MM.1S (cell line): ENCODE results near the gene CDK2.

Experiments used
- EZH2 ChIP-seq: fragments of 300-600 bp; sonication (generic); optimal IDR thresholded peaks from 2 replicates; pipeline ENCODE3; 2017; ENCODE audit warnings: low read depth, mild to moderate bottlenecking, antibody characterized with exemption, low read length, mixed read lengths
- TF ChIP-seq, protein P1 (sequence below): fragments of 300-600 bp; sonication (generic); IDR thresholded peaks from 2 replicates; pipeline ENCODE4 v1.5.1; 2016; ENCODE audit warnings: antibody characterized with exemption, low read length, mixed read lengths

DNA sequence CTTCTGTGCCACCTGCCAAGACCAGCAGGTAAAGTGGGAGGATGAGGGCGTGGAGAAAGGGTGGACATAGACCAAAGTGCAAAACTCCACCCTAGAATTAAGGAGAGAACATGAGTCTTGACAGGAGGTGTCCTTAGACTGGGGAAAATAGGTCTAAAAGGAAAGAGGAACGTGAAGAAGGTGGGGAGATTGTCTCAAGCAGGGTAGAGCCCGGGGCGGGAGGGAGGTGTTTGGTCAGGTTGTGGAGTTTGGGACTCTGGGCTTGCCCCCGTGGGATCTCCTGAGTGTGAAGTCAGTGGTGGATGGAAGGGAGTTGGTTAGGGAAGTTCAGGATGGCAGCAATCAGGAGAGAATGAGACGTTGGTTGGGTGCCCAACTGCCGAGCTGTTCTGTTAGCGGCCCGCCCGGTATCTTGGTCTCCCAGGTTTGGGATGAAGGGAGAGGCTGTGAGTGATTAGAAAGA is 35.3 kb upstream of the CDK2 start:
- TF ChIP-seq, protein P1, sequence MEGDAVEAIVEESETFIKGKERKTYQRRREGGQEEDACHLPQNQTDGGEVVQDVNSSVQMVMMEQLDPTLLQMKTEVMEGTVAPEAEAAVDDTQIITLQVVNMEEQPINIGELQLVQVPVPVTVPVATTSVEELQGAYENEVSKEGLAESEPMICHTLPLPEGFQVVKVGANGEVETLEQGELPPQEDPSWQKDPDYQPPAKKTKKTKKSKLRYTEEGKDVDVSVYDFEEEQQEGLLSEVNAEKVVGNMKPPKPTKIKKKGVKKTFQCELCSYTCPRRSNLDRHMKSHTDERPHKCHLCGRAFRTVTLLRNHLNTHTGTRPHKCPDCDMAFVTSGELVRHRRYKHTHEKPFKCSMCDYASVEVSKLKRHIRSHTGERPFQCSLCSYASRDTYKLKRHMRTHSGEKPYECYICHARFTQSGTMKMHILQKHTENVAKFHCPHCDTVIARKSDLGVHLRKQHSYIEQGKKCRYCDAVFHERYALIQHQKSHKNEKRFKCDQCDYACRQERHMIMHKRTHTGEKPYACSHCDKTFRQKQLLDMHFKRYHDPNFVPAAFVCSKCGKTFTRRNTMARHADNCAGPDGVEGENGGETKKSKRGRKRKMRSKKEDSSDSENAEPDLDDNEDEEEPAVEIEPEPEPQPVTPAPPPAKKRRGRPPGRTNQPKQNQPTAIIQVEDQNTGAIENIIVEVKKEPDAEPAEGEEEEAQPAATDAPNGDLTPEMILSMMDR, result no peak
- TF ChIP-seq EZH2, result no peak
